ENCODE results near the gene RGS16.

Gene RGS16

DNA sequence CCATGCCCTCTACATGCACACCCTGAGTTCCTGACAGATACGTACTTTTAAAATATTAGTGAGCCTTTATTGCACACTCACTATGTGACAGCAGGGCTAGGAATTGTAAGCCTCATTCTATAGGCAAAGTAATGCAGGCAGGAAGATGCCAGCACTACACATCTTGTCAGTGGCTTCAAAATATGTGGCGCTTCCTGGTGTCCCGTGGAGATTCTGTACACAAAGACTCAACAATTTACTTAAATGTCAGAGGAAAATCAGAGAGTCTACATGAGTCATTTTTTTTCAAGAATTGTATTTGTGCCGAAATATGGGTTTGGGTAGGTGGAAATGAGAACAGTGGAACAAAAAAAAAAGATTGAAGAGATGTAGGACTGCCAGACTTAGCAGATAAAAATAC is 42.7 kb downstream of the RGS16 start:
- H2AFZ ChIP-seq (ENCODE audit: low read depth, low read length) = no peak overlapping the region
- no peak for ATAC-seq (ENCODE audit: insufficient read depth, low read depth)
- no peaks in the 10 kb centered on the region for H3K9me3 ChIP-seq (ENCODE audit: insufficient read depth, low read length, severe bottlenecking)
- TF ChIP-seq, protein P1, sequence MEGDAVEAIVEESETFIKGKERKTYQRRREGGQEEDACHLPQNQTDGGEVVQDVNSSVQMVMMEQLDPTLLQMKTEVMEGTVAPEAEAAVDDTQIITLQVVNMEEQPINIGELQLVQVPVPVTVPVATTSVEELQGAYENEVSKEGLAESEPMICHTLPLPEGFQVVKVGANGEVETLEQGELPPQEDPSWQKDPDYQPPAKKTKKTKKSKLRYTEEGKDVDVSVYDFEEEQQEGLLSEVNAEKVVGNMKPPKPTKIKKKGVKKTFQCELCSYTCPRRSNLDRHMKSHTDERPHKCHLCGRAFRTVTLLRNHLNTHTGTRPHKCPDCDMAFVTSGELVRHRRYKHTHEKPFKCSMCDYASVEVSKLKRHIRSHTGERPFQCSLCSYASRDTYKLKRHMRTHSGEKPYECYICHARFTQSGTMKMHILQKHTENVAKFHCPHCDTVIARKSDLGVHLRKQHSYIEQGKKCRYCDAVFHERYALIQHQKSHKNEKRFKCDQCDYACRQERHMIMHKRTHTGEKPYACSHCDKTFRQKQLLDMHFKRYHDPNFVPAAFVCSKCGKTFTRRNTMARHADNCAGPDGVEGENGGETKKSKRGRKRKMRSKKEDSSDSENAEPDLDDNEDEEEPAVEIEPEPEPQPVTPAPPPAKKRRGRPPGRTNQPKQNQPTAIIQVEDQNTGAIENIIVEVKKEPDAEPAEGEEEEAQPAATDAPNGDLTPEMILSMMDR (IDR thresholded peaks at IDR 0.05; ENCODE audit: borderline replicate concordance, extremely low read depth, low read length, poor library complexity, severe bottlenecking) = no peak
- TF ChIP-seq EZH2 (IDR thresholded peaks at IDR 0.05; ENCODE audit: borderline replicate concordance, low read depth, low read length, severe bottlenecking) = no peak
- H3K79me2 ChIP-seq (ENCODE audit: insufficient read depth, low read length) = no peaks in the 10 kb centered on the region
- H3K4me1 ChIP-seq (ENCODE audit: insufficient read depth, low read length) = no peaks in the 10 kb centered on the region
- no peak overlapping the region for H3K27ac ChIP-seq (ENCODE audit: low read length)
- no peak overlapping the region for H3K4me2 ChIP-seq (ENCODE audit: insufficient read depth, low read length)
- no peak overlapping the region for H3K9ac ChIP-seq (ENCODE audit: low read depth, low read length)
- no peaks in the 10 kb centered on the region for H3K36me3 ChIP-seq (ENCODE audit: insufficient read depth, low read length)
- no peaks in the 10 kb centered on the region for H4K20me1 ChIP-seq (ENCODE audit: insufficient read depth, low read length)
- DNase-seq = no peak
- no peak overlapping the region for H3K4me3 ChIP-seq (ENCODE audit: low read depth in 1 of 2, low read length in 2 of 2)
- no peaks in the 10 kb centered on the region for H3K27me3 ChIP-seq (ENCODE audit: insufficient read depth, low read length, poor library complexity)

DNA sequence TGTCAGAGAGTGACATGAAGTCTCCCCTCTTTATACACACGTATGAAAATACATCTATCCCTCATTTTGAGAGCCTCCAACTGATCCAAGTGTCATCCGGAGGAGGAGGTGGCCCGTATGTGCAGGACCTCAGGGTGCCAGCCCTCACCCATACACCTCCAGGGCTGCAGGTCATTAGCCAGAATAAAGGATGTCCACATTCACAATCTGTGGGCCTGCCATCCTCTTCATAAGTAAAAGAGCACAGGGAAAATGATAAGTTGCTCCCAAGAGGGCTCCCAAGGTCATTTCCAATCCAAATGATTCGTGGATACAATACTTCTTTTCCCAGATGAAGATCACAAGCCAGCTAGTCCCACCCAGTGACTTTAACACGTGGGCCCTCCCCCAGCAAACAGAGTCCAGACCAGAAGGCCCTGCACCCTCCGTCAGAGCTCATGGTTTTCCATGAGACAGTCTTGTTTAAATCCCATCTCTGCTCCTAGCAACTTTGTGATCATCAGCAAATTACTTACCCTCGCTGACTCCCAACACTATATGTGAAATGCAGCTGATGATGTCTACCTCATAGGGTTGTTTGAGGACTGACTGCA is 43.7 kb downstream of the RGS16 start:
- ATAC-seq (ENCODE audit: insufficient read depth, low read depth) = no peak

DNA sequence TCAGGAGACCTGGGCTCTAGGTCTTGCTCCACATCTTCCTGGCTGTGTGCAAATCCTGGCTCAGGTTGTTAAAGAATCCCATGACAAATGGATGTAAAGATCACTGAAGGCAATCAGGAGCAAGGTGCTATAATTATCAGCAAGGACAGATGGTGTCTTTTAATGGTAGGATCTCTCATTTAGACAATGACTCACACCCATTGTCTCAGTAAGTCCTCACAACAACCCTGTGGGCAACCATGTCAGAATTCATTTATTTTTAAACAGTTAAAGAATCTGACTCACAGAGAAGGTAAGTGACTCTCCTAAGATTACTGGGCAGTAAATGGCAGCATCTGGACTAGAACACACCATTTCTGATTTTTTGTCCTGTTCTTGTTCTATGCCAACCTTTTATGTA is 47.9 kb downstream of the RGS16 start:
- no peak for DNase-seq
- no peaks in the 10 kb centered on the region for H3K36me3 ChIP-seq (ENCODE audit: insufficient read depth, low read length)
- no peaks in the 10 kb centered on the region for H3K27me3 ChIP-seq (ENCODE audit: insufficient read depth, low read length, poor library complexity)
- H3K9me3 ChIP-seq (ENCODE audit: insufficient read depth, low read length, severe bottlenecking) = peaks cover 3% of the 10 kb centered on the region
- no peaks in the 10 kb centered on the region for H3K4me1 ChIP-seq (ENCODE audit: insufficient read depth, low read length)
- ATAC-seq (ENCODE audit: insufficient read depth, low read depth) = no peak
- H3K79me2 ChIP-seq (ENCODE audit: insufficient read depth, low read length) = no peaks in the 10 kb centered on the region
- H4K20me1 ChIP-seq (ENCODE audit: insufficient read depth, low read length) = no peaks in the 10 kb centered on the region
- H3K9ac ChIP-seq (ENCODE audit: low read depth, low read length) = no peak overlapping the region
- H3K4me3 ChIP-seq (ENCODE audit: low read depth in 1 of 2, low read length in 2 of 2) = no peak overlapping the region
- no peak overlapping the region for H3K4me2 ChIP-seq (ENCODE audit: insufficient read depth, low read length)
- H2AFZ ChIP-seq (ENCODE audit: low read depth, low read length) = no peak overlapping the region
- no peak overlapping the region for H3K27ac ChIP-seq (ENCODE audit: low read length)
- no peak for TF ChIP-seq EZH2 (IDR thresholded peaks at IDR 0.05; ENCODE audit: borderline replicate concordance, low read depth, low read length, severe bottlenecking)
- TF ChIP-seq, protein P1 (IDR thresholded peaks at IDR 0.05; ENCODE audit: borderline replicate concordance, extremely low read depth, low read length, poor library complexity, severe bottlenecking) = no peak

More for the DNA sequence above, 43.7 kb downstream of the RGS16 start:
- DNase-seq = no peak
- H3K79me2 ChIP-seq (ENCODE audit: insufficient read depth, low read length) = no peaks in the 10 kb centered on the region
- no peaks in the 10 kb centered on the region for H3K9me3 ChIP-seq (ENCODE audit: insufficient read depth, low read length, severe bottlenecking)
- H3K36me3 ChIP-seq (ENCODE audit: insufficient read depth, low read length) = no peaks in the 10 kb centered on the region
- H4K20me1 ChIP-seq (ENCODE audit: insufficient read depth, low read length) = no peaks in the 10 kb centered on the region
- H3K9ac ChIP-seq (ENCODE audit: low read depth, low read length) = no peak overlapping the region
- no peak overlapping the region for H3K27ac ChIP-seq (ENCODE audit: low read length)
- H3K4me3 ChIP-seq (ENCODE audit: low read depth in 1 of 2, low read length in 2 of 2) = no peak overlapping the region
- no peak overlapping the region for H2AFZ ChIP-seq (ENCODE audit: low read depth, low read length)
- no peak overlapping the region for H3K4me2 ChIP-seq (ENCODE audit: insufficient read depth, low read length)
- no peaks in the 10 kb centered on the region for H3K4me1 ChIP-seq (ENCODE audit: insufficient read depth, low read length)
- H3K27me3 ChIP-seq (ENCODE audit: insufficient read depth, low read length, poor library complexity) = no peaks in the 10 kb centered on the region
- TF ChIP-seq, protein P1 (IDR thresholded peaks at IDR 0.05; ENCODE audit: borderline replicate concordance, extremely low read depth, low read length, poor library complexity, severe bottlenecking) = no peak

DNA sequence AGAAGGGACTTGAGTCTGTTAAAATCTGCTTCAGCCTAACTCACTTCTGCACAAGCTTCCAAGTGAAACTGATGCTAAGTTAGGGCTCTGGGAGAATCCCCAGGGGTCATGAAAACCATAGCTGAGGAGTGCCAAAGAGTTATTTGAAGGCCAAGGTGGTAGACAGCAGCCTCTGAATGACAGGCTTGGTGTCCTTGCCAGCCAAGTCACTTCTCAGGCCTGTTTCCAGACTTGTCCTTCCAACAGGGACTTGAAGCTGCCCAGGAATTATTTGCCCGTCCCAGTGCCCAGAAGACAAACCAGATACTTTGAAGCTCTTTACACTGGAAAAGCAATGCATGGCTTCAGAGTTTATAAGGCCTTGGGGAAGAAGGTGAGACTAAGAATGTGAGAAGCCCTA is 48.7 kb downstream of the RGS16 start:
- Histone ChIP-seq H3K27me3 (ENCODE audit: insufficient read depth, low read length, poor library complexity) (no peaks in the 10 kb centered on the region), H3K9me3 (ENCODE audit: insufficient read depth, low read length, severe bottlenecking) (peaks cover 3% of the 10 kb centered on the region), H3K4me2 (ENCODE audit: insufficient read depth, low read length) (no peak overlapping the region), H3K79me2 (ENCODE audit: insufficient read depth, low read length) (no peaks in the 10 kb centered on the region), H2AFZ (ENCODE audit: low read depth, low read length) (no peak overlapping the region), H3K4me1 (ENCODE audit: insufficient read depth, low read length) (no peaks in the 10 kb centered on the region), H3K4me3 (ENCODE audit: low read depth in 1 of 2, low read length in 2 of 2) (no peak overlapping the region), H4K20me1 (ENCODE audit: insufficient read depth, low read length) (no peaks in the 10 kb centered on the region), H3K27ac (ENCODE audit: low read length) (no peak overlapping the region), H3K36me3 (ENCODE audit: insufficient read depth, low read length) (no peaks in the 10 kb centered on the region), H3K9ac (ENCODE audit: low read depth, low read length) (no peak overlapping the region)
- TF ChIP-seq, protein P1 (IDR thresholded peaks at IDR 0.05; ENCODE audit: borderline replicate concordance, extremely low read depth, low read length, poor library complexity, severe bottlenecking) = no peak
- TF ChIP-seq EZH2 (IDR thresholded peaks at IDR 0.05; ENCODE audit: borderline replicate concordance, low read depth, low read length, severe bottlenecking) = no peak
- ATAC-seq (ENCODE audit: insufficient read depth, low read depth) (no peak), DNase-seq (no peak)
